Muscle layer of colon (tissue), 2 donors: ENCODE data around the gene ELAVL1.

Source experiments
- H3K27ac ChIP-seq: one replicate; pipeline ENCODE4 v1.7.0; 2013; ENCODE audit warnings: low read depth, mild to moderate bottlenecking, low read length, moderate library complexity
- H3K27me3 ChIP-seq, 2 donors: one replicate each; pipeline ENCODE4 v1.7.0; 2013; ENCODE audit warnings: low read length in 2 of 2, mild to moderate bottlenecking in 2 of 2; ENCODE audit not compliant: insufficient read depth in 2 of 2, control insufficient read depth in 1 of 2
- H3K36me3 ChIP-seq: one replicate; pipeline ENCODE4 v1.7.0; 2013; ENCODE audit warnings: mild to moderate bottlenecking, low read length; ENCODE audit not compliant: insufficient read depth
- H3K4me1 ChIP-seq: one replicate; pipeline ENCODE4 v1.7.0; 2013; ENCODE audit warnings: mild to moderate bottlenecking, low read length; ENCODE audit not compliant: insufficient read depth
- H3K4me3 ChIP-seq, 2 donors: one replicate each; pipeline ENCODE4 v1.7.0; 2013; ENCODE audit warnings: low read length in 2 of 2, low read depth in 1 of 2, mild to moderate bottlenecking in 1 of 2, moderate library complexity in 1 of 2
- H3K9ac ChIP-seq: one replicate; pipeline ENCODE4 v1.7.0; 2013; ENCODE audit warnings: low read length
- H3K9me3 ChIP-seq: one replicate; pipeline ENCODE4 v1.7.0; 2013; ENCODE audit warnings: mild to moderate bottlenecking, low read length
- donor health status: abdominal sarcoma.
- donor health status: Adenocarcinoma of cecum.

The ELAVL1 gene

GRCh38 chr19:7973883-7974282, 31.6 kb downstream of the ELAVL1 start:
- H3K9me3 ChIP-seq: no peaks in the 10 kb centered on the region
- H3K36me3 ChIP-seq: peaks cover 48% of the 10 kb centered on the region
- peaks cover 11% of the 10 kb centered on the region for H3K4me1 ChIP-seq
- no peak overlapping the region for H3K4me3 ChIP-seq
- H3K27ac ChIP-seq: no peak overlapping the region
- H3K27me3 ChIP-seq: no peaks in the 10 kb centered on the region
- no peak overlapping the region for H3K9ac ChIP-seq

- Histone ChIP-seq H3K4me1 (no peaks in the 10 kb centered on the region), H3K4me3 (no peak overlapping the region), H3K36me3 (peaks cover 50% of the 10 kb centered on the region), H3K27me3 (no peaks in the 10 kb centered on the region), H3K27ac (no peak overlapping the region), H3K9me3 (no peaks in the 10 kb centered on the region), H3K9ac (no peak overlapping the region)
These were observed 33.6 kb downstream of the ELAVL1 start for GRCh38 chr19:7971553-7972520.

GRCh38 chr19:7970716-7971448, 34.6 kb downstream of the ELAVL1 start:
- Histone ChIP-seq H3K4me1 (no peaks in the 10 kb centered on the region), H3K36me3 (peaks cover 58% of the 10 kb centered on the region), H3K9me3 (no peaks in the 10 kb centered on the region), H3K27ac (no peak overlapping the region), H3K27me3 (no peaks in the 10 kb centered on the region), H3K4me3 (no peak overlapping the region), H3K9ac (no peak overlapping the region)

GRCh38 chr19:7969555-7969939, 35.9 kb downstream of the ELAVL1 start:
- H3K27ac ChIP-seq: no peak overlapping the region
- no peaks in the 10 kb centered on the region for H3K27me3 ChIP-seq
- H3K9ac ChIP-seq: no peak overlapping the region
- no peak overlapping the region for H3K4me3 ChIP-seq
- H3K36me3 ChIP-seq: peaks cover 63% of the 10 kb centered on the region
- no peaks in the 10 kb centered on the region for H3K4me1 ChIP-seq
- H3K9me3 ChIP-seq: no peaks in the 10 kb centered on the region

GRCh38 chr19:7968796-7969554, 36.5 kb downstream of the ELAVL1 start:
- H3K9me3 ChIP-seq: no peaks in the 10 kb centered on the region
- no peaks in the 10 kb centered on the region for H3K27me3 ChIP-seq
- no peak overlapping the region for H3K27ac ChIP-seq
- no peak overlapping the region for H3K9ac ChIP-seq
- peaks cover 66% of the 10 kb centered on the region for H3K36me3 ChIP-seq
- no peaks in the 10 kb centered on the region for H3K4me1 ChIP-seq
- H3K4me3 ChIP-seq: no peak overlapping the region

GRCh38 chr19:7968008-7968795, 37.2 kb downstream of the ELAVL1 start:
- Histone ChIP-seq H3K4me3 (no peak overlapping the region), H3K9ac (no peak overlapping the region), H3K27me3 (no peaks in the 10 kb centered on the region), H3K36me3 (peaks cover 67% of the 10 kb centered on the region), H3K27ac (no peak overlapping the region), H3K9me3 (no peaks in the 10 kb centered on the region), H3K4me1 (no peaks in the 10 kb centered on the region)

GRCh38 chr19:7965921-7966665, 39.3 kb downstream of the ELAVL1 start:
- no peak overlapping the region for H3K4me3 ChIP-seq
- H3K36me3 ChIP-seq: peaks cover 65% of the 10 kb centered on the region
- no peaks in the 10 kb centered on the region for H3K9me3 ChIP-seq
- no peaks in the 10 kb centered on the region for H3K27me3 ChIP-seq
- H3K9ac ChIP-seq: no peak overlapping the region
- no peak overlapping the region for H3K27ac ChIP-seq
- no peaks in the 10 kb centered on the region for H3K4me1 ChIP-seq

GRCh38 chr19:7965259-7965841, 40.1 kb downstream of the ELAVL1 start:
- peaks cover 71% of the 10 kb centered on the region for H3K36me3 ChIP-seq
- no peak overlapping the region for H3K27ac ChIP-seq

GRCh38 chr19:7963566-7963965, 41.9 kb downstream of the ELAVL1 start:
- H3K9me3 ChIP-seq: no peaks in the 10 kb centered on the region
- no peak overlapping the region for H3K27ac ChIP-seq
- no peaks in the 10 kb centered on the region for H3K4me1 ChIP-seq
- H3K36me3 ChIP-seq: peaks cover 62% of the 10 kb centered on the region
- H3K27me3 ChIP-seq: no peaks in the 10 kb centered on the region
- no peak overlapping the region for H3K9ac ChIP-seq
- no peak overlapping the region for H3K4me3 ChIP-seq

More at GRCh38 chr19:7965259-7965841, 40.1 kb downstream of the ELAVL1 start:
- no peak overlapping the region for H3K9ac ChIP-seq
- H3K9me3 ChIP-seq: no peaks in the 10 kb centered on the region
- no peaks in the 10 kb centered on the region for H3K4me1 ChIP-seq
- no peak overlapping the region for H3K4me3 ChIP-seq
- no peaks in the 10 kb centered on the region for H3K27me3 ChIP-seq

GRCh38 chr19:7962644-7963268, 42.7 kb downstream of the ELAVL1 start:
- Histone ChIP-seq H3K9ac (no peak overlapping the region), H3K4me1 (no peaks in the 10 kb centered on the region), H3K9me3 (no peaks in the 10 kb centered on the region), H3K36me3 (peaks cover 61% of the 10 kb centered on the region), H3K27me3 (no peaks in the 10 kb centered on the region), H3K4me3 (no peak overlapping the region), H3K27ac (no peak overlapping the region)
